HepG2 (cell line): ENCODE data around the gene CSNK1G1. TPM values are rescaled to one million over a fixed set of nuclear protein-coding genes. Genes with fewer than 3 reads are reported as not detected.

Source experiments
- ATM ChIP-seq: fragments of 450-650 bp; IDR thresholded peaks from 2 replicates; pipeline ENCODE4 v1.7.1; 2017; ENCODE audit warnings: mild to moderate bottlenecking, borderline replicate concordance
- BRD4 ChIP-seq: sonication (generic); formaldehyde crosslinking; IDR thresholded peaks from 2 replicates; pipeline ENCODE4 v1.4.0; 2020; ENCODE audit warnings: missing genetic modification reagents
- DMTF1 ChIP-seq: sonication (generic); formaldehyde crosslinking; IDR thresholded peaks from 2 replicates; pipeline ENCODE4 v1.4.0; 2020; ENCODE audit warnings: mild to moderate bottlenecking, missing genetic modification reagents
- E2F2 ChIP-seq: sonication (generic); formaldehyde crosslinking; IDR thresholded peaks from 2 replicates; pipeline ENCODE4 v1.4.0; 2020; ENCODE audit warnings: missing genetic modification reagents, borderline replicate concordance
- FOXO1 ChIP-seq: sonication (generic); formaldehyde crosslinking; IDR thresholded peaks from 2 replicates; pipeline ENCODE4 v1.4.0; 2020; ENCODE audit warnings: missing genetic modification reagents
- GABPB1 ChIP-seq: IDR thresholded peaks from 2 replicates; pipeline ENCODE4 v1.6.1; 2016; ENCODE audit warnings: mild to moderate bottlenecking, missing genetic modification reagents, moderate library complexity, missing compliant biosample characterization
- HDAC2 ChIP-seq: sonication (generic); formaldehyde crosslinking; IDR thresholded peaks from 2 replicates; pipeline ENCODE4 v1.4.0; 2020; ENCODE audit warnings: missing genetic modification reagents
- MAFK ChIP-seq, 2 experiments: IDR thresholded peaks in 1 of 2; conservative IDR thresholded peaks in 1 of 2; 2 replicates each; pipeline ENCODE4 v1.6.1; 2011; ENCODE audit warnings: improper control_type of control experiment in 2 of 2, low read length in 2 of 2
- NR2F1 ChIP-seq, 2 experiments: fragments of 450-650 bp in 1 of 2; formaldehyde crosslinking in 1 of 2; IDR thresholded peaks; 2 replicates each; pipeline versions ENCODE4 v1.5.0 to v1.6.1; 2016 to 2020; ENCODE audit warnings: mild to moderate bottlenecking in 1 of 2, missing compliant biosample characterization in 1 of 2, missing genetic modification reagents in 1 of 2, moderate library complexity in 1 of 2
- PHF8 ChIP-seq: sonication (generic); formaldehyde crosslinking; IDR thresholded peaks from 2 replicates; pipeline ENCODE4 v1.5.0; 2020; ENCODE audit warnings: missing genetic modification reagents
- RBM39 ChIP-seq: fragments of 200-400 bp; formaldehyde crosslinking; IDR thresholded peaks from one replicate; pipeline ENCODE4 v1.6.1; 2018; ENCODE audit warnings: antibody characterized with exemption, mild to moderate bottlenecking, low read depth, low read length; ENCODE audit not compliant: poor library complexity, severe bottlenecking
- TOE1 ChIP-seq: sonication (generic); formaldehyde crosslinking; IDR thresholded peaks from 2 replicates; pipeline ENCODE4 v1.4.0; 2020; ENCODE audit warnings: mild to moderate bottlenecking, missing genetic modification reagents
- XRCC5 ChIP-seq: fragments of 200-400 bp; formaldehyde crosslinking; optimal IDR thresholded peaks from 2 replicates; pipeline ENCODE3; 2017; ENCODE audit warnings: mild to moderate bottlenecking, low read length
- ZC3H4 ChIP-seq: sonication (generic); formaldehyde crosslinking; IDR thresholded peaks from 2 replicates; pipeline ENCODE4 v1.4.0; 2020; ENCODE audit warnings: missing genetic modification reagents, borderline replicate concordance
- ZNF407 ChIP-seq: sonication (generic); formaldehyde crosslinking; IDR thresholded peaks from one replicate; pipeline ENCODE4 v1.5.1; 2020; ENCODE audit warnings: mild to moderate bottlenecking, missing genetic modification reagents; ENCODE audit errors: not compliant biosample characterization
- ZNF724P ChIP-seq: sonication (generic); formaldehyde crosslinking; IDR thresholded peaks from 2 replicates; pipeline ENCODE4 v1.8.0; 2022; ENCODE audit warnings: missing genetic modification reagents, borderline replicate concordance
- polyA plus RNA-seq, 8 experiments: library from polyadenylated mRNA; depleted of rRNA in 3 of 8; stranded (reverse) in 7 of 8; unstranded in 1 of 8; fragments of >200 nt; fragmentation: Illumina TruSeq in 4 of 8; extraction: Trizol in 4 of 8; gene quantifications; 2 replicates each; pipeline versions ENCODE4 v1.2.1 to v1.2.3, GENCODE V29; 2011 to 2016; ENCODE audit warnings: low read depth in 4 of 8, missing spikeins in 1 of 8, mixed read lengths in 1 of 8; ENCODE audit not compliant: insufficient read depth in 1 of 8
- total RNA-seq, 5 experiments: library from RNA; depleted of rRNA; stranded (reverse); fragments of >200 nt; fragmentation: Illumina TruSeq; extraction: Trizol; gene quantifications; 2 replicates each; pipeline ENCODE4 v1.2.3, GENCODE V29; 2016; ENCODE audit warnings: low read depth in 1 of 5

The CSNK1G1 gene
- total and polyA plus RNA-seq, 2 of the 13 experiments (the other 11 are each of a cell fraction or from before 2014, with no cell fraction given) = 8.5 to 12.6 TPM

GRCh38 chr15:64216730-64217428, 139.1 kb downstream of the CSNK1G1 start (continued):
- TF ChIP-seq ZNF407 (CRISPR knock-in tag) (no peak), ZC3H4 (CRISPR knock-in tag) (no peak), FOXO1 (CRISPR knock-in tag) (peak; percentile 91), MAFK (conservative IDR thresholded peaks at IDR 0.05 in 1 of 2, IDR thresholded peaks at IDR 0.05 in 1 of 2; ENCODE audit: low read length in 2 of 2) (peak; percentile 70 to 86), DMTF1 (no peak), E2F2 (no peak), PHF8 (CRISPR knock-in tag) (no peak), ATM (no peak), GABPB1 (CRISPR knock-in tag) (peak; percentile 25; the same call in 1 of the 2 replicates), HDAC2 (CRISPR knock-in tag) (peak; percentile 92), RBM39 (no peak), XRCC5 (peak; percentile 67), TOE1 (CRISPR knock-in tag) (peak; percentile 76; the same call in 1 of the 2 replicates), ZNF724P (CRISPR knock-in tag) (no peak), BRD4 (no peak), NR2F1 (CRISPR knock-in tag; IDR thresholded peaks at IDR 0.05) (peak in 1 of 2 experiments; percentile 47; a peak in 1 of 4 replicates)
